GM19455 (cell line): ENCODE measurements around the gene DCTN3.

Experiments
- ATAC-seq: cut with Tn5 transposase; IDR thresholded peaks from one replicate; pipeline ENCODE4 v1.9.1; 2021; ENCODE audit not compliant: unreplicated experiment

The DCTN3 gene

GRCh38 chr9:34620061-34620994 lies at the start of gene DCTN3:
DCTN3 (minus strand) TSS chr9:34620495; CDS start chr9:34620464, 31 bp downstream.
- ATAC-seq: peak; percentile 98

GRCh38 chr9:34665381-34666250 lies 45.3 kb upstream of the DCTN3 start:
- peak; percentile 71 for ATAC-seq

DNA sequence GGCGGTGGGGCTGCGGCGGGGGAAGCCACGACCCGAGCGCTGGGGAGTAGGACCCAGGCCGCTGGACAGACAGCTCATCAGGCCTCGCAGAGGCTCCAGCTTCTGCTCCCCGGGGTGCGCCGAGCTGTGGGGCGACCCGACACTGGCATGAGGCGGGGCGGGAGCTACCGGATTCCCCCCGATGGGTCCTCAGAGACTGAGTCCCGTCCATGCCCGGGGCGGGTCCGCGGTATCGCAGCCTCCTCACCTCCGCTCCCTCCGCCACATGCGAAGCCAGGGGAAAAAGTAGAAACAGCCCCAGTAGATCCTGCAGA lies 44.7 kb upstream of the DCTN3 start:
- ATAC-seq: peak; percentile 29

DNA sequence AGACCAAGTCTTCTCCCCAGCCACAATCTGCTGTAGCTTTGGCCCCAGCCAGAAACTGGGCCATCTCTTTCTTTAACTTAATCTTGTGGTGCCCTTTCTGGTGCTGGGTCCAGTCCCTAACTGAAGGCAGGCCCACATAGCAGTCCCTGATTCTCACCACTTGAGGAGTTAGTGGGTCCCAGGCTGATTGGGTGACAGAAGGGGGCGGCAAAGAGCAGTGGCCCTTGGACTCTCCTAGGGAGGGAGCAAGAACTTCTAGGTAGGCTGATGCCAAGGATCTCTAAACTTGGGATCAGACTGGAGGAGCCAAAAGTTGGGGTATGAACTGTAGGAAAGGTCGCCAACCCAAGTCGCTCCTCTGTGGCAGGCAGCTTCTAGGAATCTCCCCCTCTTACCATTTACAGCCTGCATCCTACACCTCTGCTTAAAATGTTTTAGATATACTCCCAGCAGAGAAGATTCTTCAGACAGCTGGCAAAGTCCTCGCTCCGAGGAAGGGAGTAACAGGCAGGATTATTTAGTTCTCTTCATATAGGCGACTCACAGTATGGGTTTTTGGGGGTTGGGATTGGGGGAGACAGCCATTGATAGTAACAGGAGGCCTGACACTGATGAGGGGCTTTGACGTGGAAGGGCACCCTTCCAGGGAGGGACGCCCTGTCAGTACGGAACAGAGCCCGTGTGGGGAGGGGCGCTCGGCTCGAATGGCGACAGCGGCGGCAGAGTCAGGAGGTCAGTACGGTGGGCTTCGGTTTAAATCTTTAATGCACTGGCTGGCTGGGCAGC lies 44.2 kb upstream of the DCTN3 start:
- ATAC-seq: peak; percentile 38

- no peak for ATAC-seq
These were observed 43.0 kb upstream of the DCTN3 start for GRCh38 chr9:34663303-34663605.

DNA sequence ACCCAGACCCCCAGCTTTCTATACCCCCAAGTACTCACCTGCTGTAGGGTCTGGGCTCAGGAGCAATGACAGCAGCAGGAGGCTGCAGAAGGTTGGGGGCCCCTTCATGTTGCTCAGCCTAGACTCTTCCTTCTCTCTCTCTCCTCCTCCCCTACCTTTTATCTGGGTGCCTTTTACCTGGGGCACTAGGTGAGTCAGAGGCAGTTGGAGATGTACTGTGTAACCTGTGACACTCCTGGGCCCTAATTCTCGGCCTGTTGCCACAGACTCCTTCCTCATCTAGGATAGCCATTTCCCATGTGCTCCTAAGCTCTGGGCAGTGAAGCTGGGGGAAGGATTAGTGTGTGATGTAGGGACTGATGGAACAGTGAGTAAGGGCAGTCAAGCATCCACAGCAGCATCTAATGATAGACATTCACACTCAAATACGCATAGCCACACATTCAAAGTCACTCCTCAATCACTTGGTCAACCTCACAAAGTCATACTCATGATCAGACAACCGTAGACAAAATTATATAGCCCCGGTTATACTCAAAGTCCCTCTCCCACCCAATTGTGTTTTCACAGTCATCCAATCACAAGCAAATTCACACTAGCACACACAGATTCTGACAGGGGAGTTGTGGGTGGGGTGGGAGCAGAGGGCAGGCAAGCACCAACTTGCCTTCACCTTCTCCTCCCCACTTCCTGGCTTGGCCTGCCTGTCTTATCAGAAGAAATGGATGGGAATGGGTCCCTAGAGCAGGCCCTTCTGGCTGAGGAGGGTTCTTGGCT lies 42.4 kb upstream of the DCTN3 start, which contains the start of gene CCL27:
CCL27 (minus strand) TSS at position 132 of the 777 bp plus-strand sequence; CDS start at position 108, 24 bp downstream.
- ATAC-seq: no peak

- ATAC-seq: no peak
These were observed 39.4 kb upstream of the DCTN3 start for GRCh38 chr9:34659592-34660253.

DNA sequence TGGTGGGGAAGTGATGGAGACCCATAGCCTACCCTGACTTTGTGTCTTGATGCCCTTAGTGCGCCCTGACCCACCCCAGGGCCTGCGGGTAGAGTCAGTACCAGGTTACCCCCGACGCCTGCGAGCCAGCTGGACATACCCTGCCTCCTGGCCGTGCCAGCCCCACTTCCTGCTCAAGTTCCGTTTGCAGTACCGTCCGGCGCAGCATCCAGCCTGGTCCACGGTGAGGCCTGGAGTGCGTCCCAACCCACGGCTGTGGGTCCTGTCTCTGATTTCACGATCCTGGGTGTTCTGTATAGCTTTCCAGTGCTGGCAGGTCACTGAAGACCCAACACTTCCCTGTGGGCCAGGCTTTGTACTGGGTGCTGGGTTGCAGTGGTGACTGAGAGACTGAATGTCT lies 38.2 kb upstream of the DCTN3 start:
- no peak for ATAC-seq

DNA sequence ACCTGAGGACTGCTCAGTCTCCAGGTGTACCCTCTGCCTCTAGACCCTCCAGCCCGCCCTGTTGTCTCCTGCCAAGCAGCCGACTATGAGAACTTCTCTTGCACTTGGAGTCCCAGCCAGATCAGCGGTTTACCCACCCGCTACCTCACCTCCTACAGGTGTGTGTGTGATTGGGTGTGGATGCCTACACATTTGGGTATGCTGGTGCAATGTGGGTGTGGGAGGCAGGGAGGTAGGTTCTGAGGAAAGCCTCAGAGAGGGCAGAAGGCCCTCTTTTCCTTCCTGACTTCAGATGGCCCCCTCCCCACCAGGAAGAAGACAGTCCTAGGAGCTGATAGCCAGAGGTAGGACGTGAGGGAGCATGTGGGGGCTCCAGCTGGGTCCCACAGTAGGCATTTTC lies 36.7 kb upstream of the DCTN3 start:
- ATAC-seq: no peak

- no peak for ATAC-seq
These were observed 35.1 kb upstream of the DCTN3 start for GRCh38 chr9:34655394-34655793.

GRCh38 chr9:34654323-34655051 lies 34.2 kb upstream of the DCTN3 start:
- ATAC-seq: no peak

DNA sequence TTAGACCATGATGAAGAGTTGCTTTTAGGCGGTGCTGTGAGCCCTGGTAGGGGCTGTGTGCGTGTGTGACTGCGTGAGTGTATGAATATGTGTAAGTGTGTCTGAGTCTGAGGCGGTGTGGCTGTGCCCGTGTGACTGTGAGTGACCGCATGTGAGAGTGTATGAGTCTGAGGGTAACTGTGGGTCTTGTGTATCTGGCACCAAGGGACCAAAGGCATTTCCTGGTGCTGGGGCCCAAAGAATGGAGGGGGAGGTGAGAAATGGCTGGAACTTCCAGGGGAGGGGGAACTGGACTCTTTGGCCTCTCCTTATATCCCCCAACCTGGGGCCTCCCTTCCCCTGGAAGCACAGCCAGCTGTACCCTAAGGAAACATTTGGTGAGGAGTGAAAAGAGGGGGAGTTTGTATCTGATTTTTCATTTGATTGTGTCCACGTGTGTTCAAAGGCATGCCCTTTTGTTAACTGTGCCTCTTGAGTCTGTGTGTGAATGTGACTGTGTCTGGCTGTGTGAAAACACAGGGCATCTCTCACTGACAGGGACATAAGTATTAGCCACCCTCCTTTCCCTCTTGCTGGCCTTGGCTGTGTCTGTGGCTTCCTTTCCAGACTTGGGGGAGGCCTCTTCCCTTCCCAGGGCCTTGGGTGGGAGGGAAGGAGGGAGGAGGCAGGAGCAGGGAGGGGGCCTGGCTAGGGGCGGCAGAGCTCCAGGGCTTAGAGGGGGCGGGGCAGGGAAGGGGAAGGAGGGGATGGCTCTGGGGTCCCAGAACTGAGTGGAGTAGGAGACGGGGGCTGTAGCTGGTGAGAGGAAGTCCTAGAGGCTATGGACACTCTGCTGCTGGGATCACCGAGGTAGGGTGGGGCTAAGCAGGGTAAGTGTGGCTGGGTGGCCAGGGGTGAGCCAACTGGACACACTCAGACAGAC lies 33.1 kb upstream of the DCTN3 start:
- no peak for ATAC-seq

DNA sequence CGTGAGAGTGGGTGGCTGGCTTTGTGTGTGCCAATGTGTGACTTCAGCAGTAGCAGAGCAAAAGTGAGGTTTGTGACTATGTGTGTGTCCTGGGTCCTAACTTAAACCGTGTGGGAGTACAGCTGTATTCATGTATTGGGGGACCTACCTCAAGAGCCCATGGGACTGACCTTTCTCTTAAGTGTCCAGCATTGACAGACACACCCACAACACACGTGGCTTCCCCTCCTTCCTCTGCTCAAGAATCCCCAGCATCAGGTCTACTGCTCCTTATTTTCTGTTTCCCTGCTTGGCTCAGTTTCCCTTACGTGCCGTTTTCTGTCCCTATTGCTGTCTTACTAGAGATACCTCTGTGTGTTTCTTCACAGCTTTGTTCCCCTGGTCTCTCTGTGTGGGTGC lies 32.3 kb upstream of the DCTN3 start:
- no peak for ATAC-seq

GRCh38 chr9:34651876-34652601 lies 31.7 kb upstream of the DCTN3 start, which contains the start of gene IL11RA:
IL11RA (plus strand) TSS chr9:34652185; CDS start chr9:34655218, 3,033 bp downstream.
- no peak for ATAC-seq

DNA sequence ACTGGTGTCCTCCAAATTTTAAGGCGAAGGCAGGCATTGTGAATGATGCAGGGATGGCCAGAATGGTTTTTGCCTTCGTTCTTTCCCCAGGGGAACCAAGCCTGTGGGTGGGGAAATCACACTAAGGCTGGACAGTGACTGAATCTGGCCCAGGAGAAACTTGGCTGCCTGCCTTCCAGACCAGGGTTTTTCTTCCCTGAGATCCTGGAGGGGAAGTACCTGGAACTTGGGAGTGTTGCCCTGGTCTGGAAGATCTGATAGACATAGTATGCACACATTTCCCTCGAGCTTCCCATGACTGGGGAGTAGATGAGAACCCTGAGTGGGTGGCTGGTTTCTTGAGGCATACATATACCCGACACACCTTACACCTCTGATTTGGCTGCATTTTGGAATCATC lies 31.0 kb upstream of the DCTN3 start:
- no peak for ATAC-seq

- no peak for ATAC-seq
These were observed 30.5 kb upstream of the DCTN3 start for GRCh38 chr9:34650816-34651215.

DNA sequence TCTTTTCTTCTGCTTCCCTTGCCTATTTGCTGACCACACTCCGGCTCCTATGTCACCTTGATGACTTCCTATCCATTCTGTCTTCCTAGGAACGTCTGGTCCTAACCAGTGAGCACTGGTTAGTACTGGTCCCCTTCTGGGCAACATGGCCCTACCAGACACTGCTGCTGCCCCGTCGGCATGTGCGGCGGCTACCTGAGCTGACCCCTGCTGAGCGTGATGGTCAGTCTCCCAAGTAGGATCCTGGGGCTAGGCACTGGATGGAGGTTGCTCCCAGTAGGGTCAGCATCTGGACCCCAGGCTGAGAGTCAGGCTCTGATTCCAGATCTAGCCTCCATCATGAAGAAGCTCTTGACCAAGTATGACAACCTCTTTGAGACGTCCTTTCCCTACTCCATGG lies 28.4 kb upstream of the DCTN3 start:
- no peak for ATAC-seq
